GM12878 (cell line): Measurements from ENCODE around the gene IRX1.

Experiments
- ASH2L ChIP-seq: fragments of 300-600, 200-600 bp; sonication (generic); IDR thresholded peaks from 2 replicates; pipeline ENCODE4 v1.6.1; 2017; ENCODE audit warnings: low read depth, mild to moderate bottlenecking, borderline replicate concordance
- ATF2 ChIP-seq: IDR thresholded peaks from 2 replicates; pipeline ENCODE4 v1.6.1; 2012; ENCODE audit warnings: low read length, inconsistent platforms
- ATF3 ChIP-seq: IDR thresholded peaks from 2 replicates; pipeline ENCODE4 v1.6.1; 2011; ENCODE audit warnings: low read depth, mild to moderate bottlenecking, low read length, moderate library complexity, borderline replicate concordance; ENCODE audit errors: extremely low read depth
- CHD4 ChIP-seq: fragments of 200-600 bp; sonication (generic); IDR thresholded peaks from 2 replicates; pipeline ENCODE4 v1.6.1; 2016; ENCODE audit warnings: mild to moderate bottlenecking
- CTCF ChIP-seq, 3 experiments: IDR thresholded peaks in 2 of 3; conservative IDR thresholded peaks in 1 of 3; 2 replicates each; pipeline ENCODE4 v1.5.1; 2011; ENCODE audit warnings: low read depth in 3 of 3, low read length in 3 of 3, mild to moderate bottlenecking in 3 of 3, control low read depth in 2 of 3, moderate library complexity in 2 of 3, inconsistent platforms in 1 of 3, mixed read lengths in 1 of 3; ENCODE audit not compliant: control insufficient read depth in 2 of 3, insufficient read depth in 1 of 3; ENCODE audit errors: extremely low read depth in 1 of 3
- EP300 ChIP-seq, 2 experiments: fragments of 150-350 bp in 1 of 2; IDR thresholded peaks; 2 replicates each; pipeline ENCODE4 v1.6.1; 2011 to 2012; ENCODE audit warnings: low read depth in 2 of 2, low read length in 2 of 2, borderline replicate concordance in 1 of 2, improper control_type of control experiment in 1 of 2, inconsistent platforms in 1 of 2; ENCODE audit not compliant: control insufficient read depth in 1 of 2
- IKZF1 ChIP-seq: fragments of 450-650 bp; conservative IDR thresholded peaks from 2 replicates; pipeline ENCODE4 v1.6.1; 2017; ENCODE audit warnings: antibody characterized with exemption, mild to moderate bottlenecking
- MAX ChIP-seq: IDR thresholded peaks from 2 replicates; pipeline ENCODE4 v1.6.1; 2012; ENCODE audit warnings: low read depth, low read length, improper control_type of control experiment
- POLR2A ChIP-seq: IDR thresholded peaks from 2 replicates; pipeline ENCODE4 v1.6.1; 2011; ENCODE audit warnings: low read depth, mild to moderate bottlenecking, low read length
- POLR2AphosphoS5 ChIP-seq: IDR thresholded peaks from 2 replicates; pipeline ENCODE4 v1.6.1; 2011; ENCODE audit warnings: mild to moderate bottlenecking, low read length, inconsistent platforms
- SP1 ChIP-seq: IDR thresholded peaks from one replicate; pipeline ENCODE4 v1.6.1; 2011; ENCODE audit warnings: low read depth, low read length
- SRF ChIP-seq, 2 experiments: IDR thresholded peaks; 2 replicates each; pipeline ENCODE4 v1.6.1; 2011; ENCODE audit warnings: low read depth in 2 of 2, low read length in 2 of 2, mild to moderate bottlenecking in 1 of 2, moderate library complexity in 1 of 2
- TCF12 ChIP-seq: IDR thresholded peaks from 2 replicates; pipeline ENCODE4 v1.6.1; 2011; ENCODE audit warnings: low read depth, mild to moderate bottlenecking, low read length

- TF ChIP-seq POLR2AphosphoS5 (no peak), MAX (no peak), SRF (IDR thresholded peaks at IDR 0.05; ENCODE audit: low read depth in 2 of 2, low read length in 2 of 2) (no peak), POLR2A (no peak), EP300 (IDR thresholded peaks at IDR 0.05; ENCODE audit: borderline replicate concordance in 1 of 2, control insufficient read depth in 1 of 2, low read depth in 2 of 2, low read length in 2 of 2) (no peak), ASH2L (no peak), ATF2 (no peak), SP1 (no peak), CHD4 (no peak), TCF12 (no peak), CTCF (IDR thresholded peaks at IDR 0.05 in 2 of 3, conservative IDR thresholded peaks at IDR 0.05 in 1 of 3; ENCODE audit: control insufficient read depth in 2 of 3, extremely low read depth in 1 of 3, insufficient read depth in 1 of 3, low read depth in 3 of 3, low read length in 3 of 3) (no peak), IKZF1 (no peak), ATF3 (no peak)
These were observed 1.2 kb downstream of the IRX1 start for GRCh38 chr5:3596857-3597166.
